Measurements from ENCODE around the gene PPP1R13L.

GRCh38 chr19:45382426-45382825 is 22.4 kb downstream of the PPP1R13L start:
- TF ChIP-seq, protein P1, sequence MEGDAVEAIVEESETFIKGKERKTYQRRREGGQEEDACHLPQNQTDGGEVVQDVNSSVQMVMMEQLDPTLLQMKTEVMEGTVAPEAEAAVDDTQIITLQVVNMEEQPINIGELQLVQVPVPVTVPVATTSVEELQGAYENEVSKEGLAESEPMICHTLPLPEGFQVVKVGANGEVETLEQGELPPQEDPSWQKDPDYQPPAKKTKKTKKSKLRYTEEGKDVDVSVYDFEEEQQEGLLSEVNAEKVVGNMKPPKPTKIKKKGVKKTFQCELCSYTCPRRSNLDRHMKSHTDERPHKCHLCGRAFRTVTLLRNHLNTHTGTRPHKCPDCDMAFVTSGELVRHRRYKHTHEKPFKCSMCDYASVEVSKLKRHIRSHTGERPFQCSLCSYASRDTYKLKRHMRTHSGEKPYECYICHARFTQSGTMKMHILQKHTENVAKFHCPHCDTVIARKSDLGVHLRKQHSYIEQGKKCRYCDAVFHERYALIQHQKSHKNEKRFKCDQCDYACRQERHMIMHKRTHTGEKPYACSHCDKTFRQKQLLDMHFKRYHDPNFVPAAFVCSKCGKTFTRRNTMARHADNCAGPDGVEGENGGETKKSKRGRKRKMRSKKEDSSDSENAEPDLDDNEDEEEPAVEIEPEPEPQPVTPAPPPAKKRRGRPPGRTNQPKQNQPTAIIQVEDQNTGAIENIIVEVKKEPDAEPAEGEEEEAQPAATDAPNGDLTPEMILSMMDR (IDR thresholded peaks at IDR 0.05; ENCODE audit: low read depth, low read length), result no peak
- TF ChIP-seq EZH2phosphoT487 (IDR thresholded peaks at IDR 0.05; ENCODE audit: low read depth), result no peak
